Middle frontal gyrus (tissue), 1 donor: ENCODE results near the gene DDX39A.

Source experiments
- DNase-seq: peaks from one replicate; pipeline ENCODE4 v3.0.0-alpha.2; 2015; ENCODE audit warnings: low spot score; ENCODE audit errors: extremely low spot score

DDX39A gene

DNA sequence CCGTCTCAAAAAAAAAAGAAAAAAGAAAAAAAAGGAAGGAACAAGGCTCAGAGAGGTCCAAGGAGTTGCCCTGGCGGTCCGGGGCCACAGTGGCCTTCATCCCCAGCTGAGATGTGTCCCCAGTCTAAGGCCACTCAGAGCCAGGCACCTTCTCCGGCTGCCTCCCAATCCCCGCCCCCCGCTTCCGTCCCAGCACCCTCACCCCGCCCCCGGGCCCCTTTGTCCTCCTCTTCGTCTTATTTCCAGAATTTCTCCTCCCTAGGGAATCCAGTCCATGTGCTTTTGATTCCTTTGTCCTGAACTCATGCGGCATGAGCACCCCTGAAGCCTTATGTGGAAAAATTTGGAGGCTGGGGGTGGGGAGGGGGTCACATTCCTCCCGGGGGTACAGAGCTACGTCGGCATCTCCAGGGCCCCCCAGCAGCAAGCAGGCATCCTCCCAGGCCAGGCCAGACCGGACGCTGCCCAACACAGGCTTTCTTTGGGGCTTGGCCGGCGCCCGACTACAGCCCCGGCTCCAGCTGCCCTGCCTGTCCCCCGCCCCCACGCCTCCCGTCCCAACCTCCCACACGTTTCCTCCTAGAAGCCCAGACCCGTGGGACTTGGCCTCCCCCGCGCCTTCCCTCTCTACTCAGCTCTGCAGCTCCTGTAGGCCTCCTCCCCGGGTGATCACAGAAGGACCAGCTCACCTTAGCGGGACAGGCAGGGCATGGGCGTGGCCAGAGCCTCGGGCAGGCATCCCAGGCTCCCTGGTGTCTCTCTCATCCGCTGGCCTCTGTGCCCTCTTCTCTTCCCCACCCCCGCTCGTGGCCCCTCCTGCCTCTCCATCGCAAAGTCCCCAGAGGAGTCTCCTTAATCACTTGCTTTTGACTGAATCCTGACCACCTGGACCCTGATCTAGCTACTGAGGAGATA is 55.7 kb downstream of the DDX39A start:
- no peak for DNase-seq

GRCh38 chr19:14361824-14362223 is 57.3 kb downstream of the DDX39A start:
- DNase-seq = no peak
